ENCODE measurements around the gene S100A16. TPM values are rescaled to one million over a fixed set of nuclear protein-coding genes. Genes with fewer than 3 reads are reported as not detected.

The S100A16 gene
- polyA plus RNA-seq, 2 of the 4 experiments (the other 2 are of a cell fraction): 270 to 298 TPM

DNA sequence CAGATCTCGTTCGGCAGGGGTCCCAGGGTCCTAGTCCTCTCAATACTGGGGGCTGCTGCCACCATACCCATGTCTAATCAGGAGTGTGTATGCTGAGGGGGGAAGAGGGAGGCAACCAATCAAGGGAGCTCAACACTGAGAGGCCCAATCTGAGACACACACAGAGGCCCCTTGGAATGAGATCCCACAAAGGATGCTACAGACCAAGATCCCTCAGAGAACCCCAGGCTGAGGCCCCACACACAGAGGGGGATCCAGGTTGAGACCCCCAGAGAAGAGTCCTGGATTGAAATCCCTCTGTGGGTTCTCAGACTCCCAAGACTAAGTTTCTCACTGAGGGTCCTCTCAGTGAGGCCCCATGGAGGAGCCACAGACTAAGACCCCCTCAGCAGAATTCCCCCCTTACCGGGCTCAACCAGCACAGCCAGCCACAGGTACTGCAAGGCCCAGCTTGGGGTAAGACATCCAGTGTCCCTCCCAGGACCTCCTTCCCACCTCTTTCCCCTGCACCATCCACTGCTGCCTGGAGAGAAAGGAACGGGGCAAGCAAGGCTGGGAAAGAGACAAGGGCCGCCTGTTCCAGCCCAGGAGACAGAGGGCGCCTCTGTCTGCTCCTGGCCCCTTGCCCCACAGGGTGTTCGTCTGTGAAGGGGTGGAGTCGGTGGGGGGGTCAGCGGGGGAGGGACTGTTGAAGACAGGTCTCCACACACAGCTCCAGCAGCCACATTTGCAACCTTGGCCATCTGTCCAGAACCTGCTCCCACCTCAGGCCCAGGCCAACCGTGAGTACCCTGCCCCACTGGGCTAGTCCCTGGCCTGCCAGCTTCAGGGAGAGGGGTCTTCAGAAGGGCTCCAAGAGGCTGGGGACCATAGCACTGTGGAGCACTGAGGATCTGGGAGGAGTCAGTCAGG lies 15.0 kb upstream of the S100A16 start, which contains the start of gene S100A1:
Gene S100A1 (plus strand): TSS at position 720 of the 912 bp plus-strand sequence. CDS start 2,088 bp downstream, outside the sequence.
- Histone ChIP-seq H3K4me3 (peak within 1 kb of the TSS; percentile 57), H3K4me1 (peaks cover 20% of the 10 kb centered on the region), H3K27ac (peak within 1 kb of the TSS; percentile 92), H3K9me3 (no peaks in the 10 kb centered on the region), H3K4me2 (peak within 1 kb of the TSS; percentile 97)
- ATAC-seq (peak in 1 of 2 experiments; percentile 16), FAIRE-seq (no peak), DNase-seq (ENCODE audit: low read depth in 1 of 2, low spot score in 1 of 2) (peak in 1 of 2 experiments; percentile 35)
- WGBS (ENCODE audit: missing lambda C conversion rate): 58% methylated on average over 6 of the region's 10 CpGs
- ChIA-PET POLR2A (interaction anchor here (0.7 to 2.9 kb wide), 16 partner anchors 9 to 107 kb away, joined by 3 to 39 read pairs (median 4); partner anchors contain the start of genes S100A14, S100A16 and S100A6), CTCF (interaction anchor here (0.6 to 18.3 kb wide), 40 partner anchors 10 to 320 kb away, joined by 3 to 253 read pairs (median 8); partner anchors contain the start of genes ILF2, S100A14, S100A16 and S100A6)
- TF ChIP-seq MAZ (IDR thresholded peaks at IDR 0.05; ENCODE audit: borderline replicate concordance, low read depth, low read length): no peak
- no peak for TF ChIP-seq HDAC2 (IDR thresholded peaks at IDR 0.05)
- TF ChIP-seq, protein P1, sequence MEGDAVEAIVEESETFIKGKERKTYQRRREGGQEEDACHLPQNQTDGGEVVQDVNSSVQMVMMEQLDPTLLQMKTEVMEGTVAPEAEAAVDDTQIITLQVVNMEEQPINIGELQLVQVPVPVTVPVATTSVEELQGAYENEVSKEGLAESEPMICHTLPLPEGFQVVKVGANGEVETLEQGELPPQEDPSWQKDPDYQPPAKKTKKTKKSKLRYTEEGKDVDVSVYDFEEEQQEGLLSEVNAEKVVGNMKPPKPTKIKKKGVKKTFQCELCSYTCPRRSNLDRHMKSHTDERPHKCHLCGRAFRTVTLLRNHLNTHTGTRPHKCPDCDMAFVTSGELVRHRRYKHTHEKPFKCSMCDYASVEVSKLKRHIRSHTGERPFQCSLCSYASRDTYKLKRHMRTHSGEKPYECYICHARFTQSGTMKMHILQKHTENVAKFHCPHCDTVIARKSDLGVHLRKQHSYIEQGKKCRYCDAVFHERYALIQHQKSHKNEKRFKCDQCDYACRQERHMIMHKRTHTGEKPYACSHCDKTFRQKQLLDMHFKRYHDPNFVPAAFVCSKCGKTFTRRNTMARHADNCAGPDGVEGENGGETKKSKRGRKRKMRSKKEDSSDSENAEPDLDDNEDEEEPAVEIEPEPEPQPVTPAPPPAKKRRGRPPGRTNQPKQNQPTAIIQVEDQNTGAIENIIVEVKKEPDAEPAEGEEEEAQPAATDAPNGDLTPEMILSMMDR (IDR thresholded peaks at IDR 0.05): no peak; the same call in 2 of the 3 replicates
- no peak for TF ChIP-seq ZFP36 (IDR thresholded peaks at IDR 0.05; ENCODE audit: borderline replicate concordance, partially characterized antibody)
- TF ChIP-seq KDM1A (IDR thresholded peaks at IDR 0.05; ENCODE audit: low read depth): no peak
- TF ChIP-seq MAX (IDR thresholded peaks at IDR 0.05): no peak
- TF ChIP-seq, protein P2, sequence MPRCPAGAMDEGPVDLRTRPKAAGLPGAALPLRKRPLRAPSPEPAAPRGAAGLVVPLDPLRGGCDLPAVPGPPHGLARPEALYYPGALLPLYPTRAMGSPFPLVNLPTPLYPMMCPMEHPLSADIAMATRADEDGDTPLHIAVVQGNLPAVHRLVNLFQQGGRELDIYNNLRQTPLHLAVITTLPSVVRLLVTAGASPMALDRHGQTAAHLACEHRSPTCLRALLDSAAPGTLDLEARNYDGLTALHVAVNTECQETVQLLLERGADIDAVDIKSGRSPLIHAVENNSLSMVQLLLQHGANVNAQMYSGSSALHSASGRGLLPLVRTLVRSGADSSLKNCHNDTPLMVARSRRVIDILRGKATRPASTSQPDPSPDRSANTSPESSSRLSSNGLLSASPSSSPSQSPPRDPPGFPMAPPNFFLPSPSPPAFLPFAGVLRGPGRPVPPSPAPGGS (IDR thresholded peaks at IDR 0.05): no peak
- TF ChIP-seq, protein P3, sequence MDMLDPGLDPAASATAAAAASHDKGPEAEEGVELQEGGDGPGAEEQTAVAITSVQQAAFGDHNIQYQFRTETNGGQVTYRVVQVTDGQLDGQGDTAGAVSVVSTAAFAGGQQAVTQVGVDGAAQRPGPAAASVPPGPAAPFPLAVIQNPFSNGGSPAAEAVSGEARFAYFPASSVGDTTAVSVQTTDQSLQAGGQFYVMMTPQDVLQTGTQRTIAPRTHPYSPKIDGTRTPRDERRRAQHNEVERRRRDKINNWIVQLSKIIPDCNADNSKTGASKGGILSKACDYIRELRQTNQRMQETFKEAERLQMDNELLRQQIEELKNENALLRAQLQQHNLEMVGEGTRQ (IDR thresholded peaks at IDR 0.05): no peak
- TF ChIP-seq BHLHE40 (IDR thresholded peaks at IDR 0.05; ENCODE audit: low read depth, low read length): no peak
- no peak for TF ChIP-seq ATOH8 (CRISPR knock-in tag; IDR thresholded peaks at IDR 0.05; ENCODE audit: low read depth)
- no peak for TF ChIP-seq ELK1 (IDR thresholded peaks at IDR 0.05; ENCODE audit: low read depth, low read length)
- no peak for TF ChIP-seq RARB (CRISPR knock-in tag; IDR thresholded peaks at IDR 0.05)
- TF ChIP-seq EP300 (IDR thresholded peaks at IDR 0.05): no peak
- no peak for TF ChIP-seq HOXB13 (CRISPR knock-in tag; IDR thresholded peaks at IDR 0.05; ENCODE audit: low read depth)
- no peak for TF ChIP-seq MYC (IDR thresholded peaks at IDR 0.05; ENCODE audit: borderline replicate concordance, low read length)
- TF ChIP-seq GATA3 (IDR thresholded peaks at IDR 0.05; ENCODE audit: borderline replicate concordance): no peak
- no peak for TF ChIP-seq MAFK (IDR thresholded peaks at IDR 0.05; ENCODE audit: partially characterized antibody)
- no peak for TF ChIP-seq RCOR1 (IDR thresholded peaks at IDR 0.05; ENCODE audit: low read depth, low read length)
- no peak for TF ChIP-seq PHF8 (IDR thresholded peaks at IDR 0.05; ENCODE audit: borderline replicate concordance, low read depth)
- TF ChIP-seq ZSCAN20 (CRISPR knock-in tag; IDR thresholded peaks at IDR 0.05): no peak

Measured in A549 (cell line).